Epithelial cell of prostate (primary cell): Measurements from ENCODE around the gene PTGIR.

Experiments used
- DNase-seq: peaks from one replicate; pipeline ENCODE4 v3.0.0-alpha.2; 2011; ENCODE audit warnings: low read depth, low spot score
- H3K27ac ChIP-seq: fragments of 450-650 bp; 2 replicates; pipeline ENCODE4 v1.5.1; 2017; ENCODE audit warnings: mild to moderate bottlenecking

Gene PTGIR, protein sequence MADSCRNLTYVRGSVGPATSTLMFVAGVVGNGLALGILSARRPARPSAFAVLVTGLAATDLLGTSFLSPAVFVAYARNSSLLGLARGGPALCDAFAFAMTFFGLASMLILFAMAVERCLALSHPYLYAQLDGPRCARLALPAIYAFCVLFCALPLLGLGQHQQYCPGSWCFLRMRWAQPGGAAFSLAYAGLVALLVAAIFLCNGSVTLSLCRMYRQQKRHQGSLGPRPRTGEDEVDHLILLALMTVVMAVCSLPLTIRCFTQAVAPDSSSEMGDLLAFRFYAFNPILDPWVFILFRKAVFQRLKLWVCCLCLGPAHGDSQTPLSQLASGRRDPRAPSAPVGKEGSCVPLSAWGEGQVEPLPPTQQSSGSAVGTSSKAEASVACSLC

GRCh38 chr19:46624958-46625661 is at the start of gene PTGIR:
Gene PTGIR (minus strand): TSS chr19:46625089. CDS start chr19:46624225, 864 bp downstream.
- H3K27ac ChIP-seq: no peak within 1 kb of the TSS
- no peak for DNase-seq

- no peak for DNase-seq
- no peak overlapping the region for H3K27ac ChIP-seq
Observed at GRCh38 chr19:46670813-46671212, 45.9 kb upstream of the PTGIR start.

DNA sequence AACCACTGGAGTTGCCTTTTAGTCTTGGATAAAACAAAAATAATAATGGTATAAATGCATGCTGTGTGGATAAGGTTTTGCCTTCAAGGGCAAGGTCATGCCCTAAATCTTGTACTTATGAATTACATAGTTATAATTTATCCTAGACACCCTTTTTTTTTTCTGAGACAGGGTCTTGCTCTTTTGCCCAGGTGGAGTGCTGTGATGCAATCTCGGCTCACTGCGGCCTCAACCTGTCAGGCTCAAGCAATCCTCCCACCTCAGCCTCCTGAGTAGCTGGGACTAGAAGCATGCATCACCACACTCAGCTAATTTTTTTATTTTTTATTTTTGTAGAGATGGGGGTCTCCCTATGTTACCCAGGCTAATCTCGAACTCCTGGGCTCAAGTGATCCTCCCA is 43.8 kb upstream of the PTGIR start:
- no peak for DNase-seq
- no peak overlapping the region for H3K27ac ChIP-seq

- no peak for DNase-seq
- H3K27ac ChIP-seq: no peak overlapping the region
Observed at GRCh38 chr19:46665072-46665471, 40.2 kb upstream of the PTGIR start.

DNA sequence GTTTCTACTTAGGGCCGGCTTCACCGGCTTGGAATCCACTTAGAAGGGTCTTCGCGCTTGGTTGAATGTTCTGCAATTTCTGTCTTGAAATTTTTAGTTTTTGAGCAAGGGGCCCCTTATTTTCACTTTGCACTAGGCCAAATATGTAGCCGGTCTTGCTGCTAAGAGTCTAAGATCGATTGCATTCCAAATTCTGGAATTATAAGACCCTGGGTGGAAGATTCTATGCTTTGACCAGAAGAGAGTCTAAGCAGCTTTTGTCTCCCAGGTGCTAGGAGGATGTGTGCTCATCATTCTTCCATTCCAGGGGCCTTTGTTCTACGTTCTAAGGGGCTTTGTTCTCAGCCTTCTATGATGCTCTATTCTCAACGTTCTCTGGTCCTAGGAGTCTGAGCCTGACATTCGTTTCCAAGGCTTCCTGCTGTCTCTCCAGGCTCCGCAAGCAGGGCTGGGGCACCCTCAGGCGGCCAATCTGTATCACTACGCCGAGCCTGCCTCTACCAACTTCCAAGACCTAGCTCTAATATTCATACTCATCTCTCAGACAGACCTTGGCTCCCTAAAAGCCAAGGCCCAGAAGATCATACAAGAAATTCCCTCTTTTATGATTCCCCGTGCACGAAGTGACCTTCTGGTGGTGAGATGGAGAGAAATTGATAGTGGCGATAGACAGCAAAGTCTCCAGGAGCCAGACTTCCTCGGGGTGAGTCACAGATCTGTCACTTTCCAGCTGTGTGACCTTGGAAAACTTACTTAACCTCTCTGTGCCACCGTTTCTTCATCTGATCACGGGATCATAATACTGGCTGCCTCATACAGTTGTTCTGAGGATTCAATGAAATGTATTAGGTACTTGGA is 37.1 kb upstream of the PTGIR start:
- H3K27ac ChIP-seq: no peak overlapping the region
- peak; percentile 69 for DNase-seq

DNA sequence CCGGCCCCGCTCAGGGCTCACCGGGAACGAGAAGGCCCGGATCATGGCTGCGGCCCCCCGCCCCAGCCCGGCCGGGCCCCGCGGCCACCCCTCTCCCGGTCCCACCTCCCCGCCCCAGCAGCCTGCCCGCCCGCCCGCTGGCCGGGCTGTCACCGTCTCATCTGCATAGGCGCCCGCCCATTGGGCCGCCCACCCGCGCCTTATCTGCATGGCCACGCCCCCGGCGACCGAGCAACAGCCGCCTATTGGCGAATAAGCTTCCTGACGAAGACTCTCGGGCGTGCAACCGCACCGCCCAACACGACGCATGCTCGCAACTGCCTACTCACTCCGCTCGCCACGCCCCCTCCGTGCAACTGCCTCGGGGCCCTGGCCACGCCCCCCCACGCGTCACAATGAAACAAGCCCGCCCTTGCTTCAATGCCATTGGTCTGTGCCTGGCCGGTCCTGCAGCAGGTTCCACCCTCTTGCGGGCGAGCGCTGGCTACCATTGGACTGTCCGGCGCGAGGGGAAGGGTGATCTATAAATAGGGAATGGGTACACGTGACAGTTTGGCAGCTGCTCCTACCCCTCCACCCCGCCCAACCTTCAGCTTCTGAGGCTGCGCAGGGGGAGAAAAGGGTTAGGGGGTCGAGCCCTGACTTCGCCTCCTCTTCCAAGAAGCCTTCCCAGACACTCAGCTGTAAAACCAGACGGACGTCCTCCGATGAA is 36.3 kb upstream of the PTGIR start, which contains the start of gene DACT3:
Gene DACT3, minus strand, starts transcription at position 163 of the 712 bp plus-strand sequence. Its CDS starts 118 bp downstream, at position 45.
- no peak within 1 kb of the TSS for H3K27ac ChIP-seq
- peak; percentile 98 for DNase-seq

DNA sequence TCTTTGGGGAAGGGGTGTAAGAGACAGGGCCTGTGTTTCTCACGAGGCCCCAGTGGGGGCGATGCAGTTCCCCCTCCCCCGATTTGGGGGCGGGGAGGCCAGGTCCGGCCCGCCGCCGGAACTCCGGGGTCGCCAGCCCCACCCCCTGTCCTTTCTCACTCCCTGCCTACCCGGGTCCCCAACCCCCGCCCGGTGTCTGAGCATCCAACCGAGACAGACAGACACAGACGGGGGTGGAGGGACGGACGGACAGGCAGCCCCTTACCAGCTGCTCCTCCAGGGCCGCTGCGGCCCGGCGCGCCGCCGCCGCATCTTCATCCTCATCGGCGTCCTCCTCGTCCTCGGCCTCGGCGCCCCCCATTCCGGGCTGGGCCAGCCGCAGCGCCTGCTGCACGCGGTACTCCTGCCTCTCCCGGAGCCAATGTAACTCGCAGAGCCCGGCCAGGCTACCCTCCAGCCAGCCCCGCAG is 35.7 kb upstream of the PTGIR start:
- DNase-seq: no peak

DNA sequence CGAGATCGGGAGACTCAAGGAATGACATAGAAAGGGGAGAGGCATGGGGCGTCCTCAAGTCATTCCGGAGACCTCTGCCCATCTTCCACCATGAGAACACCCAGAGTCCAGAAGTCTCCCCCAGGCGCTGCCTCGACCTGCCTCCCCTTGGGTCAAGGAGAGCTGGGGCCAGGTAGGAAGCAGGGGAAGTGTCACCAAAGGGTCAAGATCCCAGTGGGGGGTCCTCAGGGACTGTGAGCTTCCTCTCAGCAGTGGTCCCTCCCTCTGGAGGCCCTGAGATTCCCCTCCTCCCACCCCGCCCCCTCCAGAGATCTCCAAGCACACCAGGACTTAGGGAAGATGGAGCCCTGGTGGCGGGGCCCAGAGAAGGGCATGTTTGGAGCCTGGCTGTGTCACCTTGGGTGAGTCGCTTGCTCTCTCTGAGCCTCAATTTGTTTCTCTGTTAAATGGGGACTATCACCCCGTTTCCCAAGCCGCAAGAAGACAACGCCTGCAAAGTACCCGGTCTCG is 35.2 kb upstream of the PTGIR start:
- no peak overlapping the region for H3K27ac ChIP-seq

More for the DNA sequence above, 35.7 kb upstream of the PTGIR start:
- no peak overlapping the region for H3K27ac ChIP-seq

DNA sequence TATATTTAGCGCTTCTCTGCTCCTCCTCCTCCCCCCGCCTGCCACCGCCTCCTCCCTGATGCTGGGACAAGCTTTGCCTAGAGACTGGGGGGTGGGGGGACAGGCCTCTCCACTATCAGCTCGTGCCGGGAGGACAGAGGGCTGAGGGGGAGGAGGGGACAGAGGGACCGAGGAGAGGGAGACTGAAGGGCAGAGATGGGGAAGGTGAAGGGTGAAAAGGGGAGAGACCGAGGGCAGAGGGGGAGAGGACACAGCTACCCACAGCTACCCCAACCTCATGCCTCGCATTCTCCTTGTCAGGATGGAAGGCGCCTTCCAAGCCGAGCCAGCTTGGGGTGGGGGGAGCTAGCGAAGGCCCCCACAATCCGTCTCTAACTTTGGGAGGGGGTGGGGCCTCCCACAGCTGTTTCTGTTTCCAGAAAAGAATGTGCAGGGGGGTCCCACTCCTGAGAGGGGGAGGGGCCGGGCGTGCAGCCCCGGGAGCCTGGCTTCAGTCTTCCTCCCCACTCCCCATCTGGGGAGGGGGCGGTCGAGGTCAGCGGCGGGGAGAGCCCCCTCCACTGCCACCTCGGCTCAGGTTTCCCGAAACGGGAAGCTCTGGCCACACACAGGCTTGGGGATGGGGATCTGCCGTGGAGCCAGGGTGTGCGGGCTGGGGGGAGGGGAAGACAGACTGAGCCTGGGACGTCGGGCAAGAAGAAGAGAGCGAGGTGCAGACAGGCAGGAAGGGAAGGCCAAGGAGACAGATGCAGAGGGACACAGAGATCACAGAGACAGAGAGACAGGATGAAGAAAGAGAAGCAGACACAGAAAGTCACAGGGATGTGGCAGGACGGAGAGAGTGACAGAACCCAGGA is 34.5 kb upstream of the PTGIR start:
- no peak overlapping the region for H3K27ac ChIP-seq
- DNase-seq: no peak

More for the DNA sequence above, 35.2 kb upstream of the PTGIR start:
- DNase-seq: no peak

- H3K27ac ChIP-seq: no peak overlapping the region
- no peak for DNase-seq
Observed at GRCh38 chr19:46656541-46656940, 31.7 kb upstream of the PTGIR start.

- H3K27ac ChIP-seq: no peak overlapping the region
Observed at GRCh38 chr19:46654621-46655152, 29.8 kb upstream of the PTGIR start.

DNA sequence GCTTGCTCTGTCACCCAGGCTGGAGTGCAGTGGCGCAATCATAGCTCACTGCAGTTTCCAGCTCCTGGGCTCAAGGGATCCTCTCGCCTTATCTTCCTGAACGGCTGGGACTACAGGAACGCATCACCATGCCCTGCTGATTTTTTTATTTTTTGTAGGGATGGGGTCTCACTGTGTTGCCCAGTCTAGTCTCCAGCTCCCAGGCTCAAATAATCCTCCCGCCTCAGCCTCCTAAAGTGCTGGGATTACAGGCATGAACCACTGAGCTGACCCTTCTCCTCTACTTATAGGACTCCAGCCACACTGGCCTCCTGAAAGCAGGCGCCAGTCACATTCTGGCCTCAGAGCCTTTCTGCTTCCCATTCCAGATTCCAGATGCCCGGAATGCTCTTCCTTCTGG is 25.6 kb upstream of the PTGIR start:
- no peak overlapping the region for H3K27ac ChIP-seq
- no peak for DNase-seq

More at GRCh38 chr19:46654621-46655152, 29.8 kb upstream of the PTGIR start:
- no peak for DNase-seq

GRCh38 chr19:46648961-46649960 is 24.4 kb upstream of the PTGIR start:
- DNase-seq: no peak
- H3K27ac ChIP-seq: no peak overlapping the region

DNA sequence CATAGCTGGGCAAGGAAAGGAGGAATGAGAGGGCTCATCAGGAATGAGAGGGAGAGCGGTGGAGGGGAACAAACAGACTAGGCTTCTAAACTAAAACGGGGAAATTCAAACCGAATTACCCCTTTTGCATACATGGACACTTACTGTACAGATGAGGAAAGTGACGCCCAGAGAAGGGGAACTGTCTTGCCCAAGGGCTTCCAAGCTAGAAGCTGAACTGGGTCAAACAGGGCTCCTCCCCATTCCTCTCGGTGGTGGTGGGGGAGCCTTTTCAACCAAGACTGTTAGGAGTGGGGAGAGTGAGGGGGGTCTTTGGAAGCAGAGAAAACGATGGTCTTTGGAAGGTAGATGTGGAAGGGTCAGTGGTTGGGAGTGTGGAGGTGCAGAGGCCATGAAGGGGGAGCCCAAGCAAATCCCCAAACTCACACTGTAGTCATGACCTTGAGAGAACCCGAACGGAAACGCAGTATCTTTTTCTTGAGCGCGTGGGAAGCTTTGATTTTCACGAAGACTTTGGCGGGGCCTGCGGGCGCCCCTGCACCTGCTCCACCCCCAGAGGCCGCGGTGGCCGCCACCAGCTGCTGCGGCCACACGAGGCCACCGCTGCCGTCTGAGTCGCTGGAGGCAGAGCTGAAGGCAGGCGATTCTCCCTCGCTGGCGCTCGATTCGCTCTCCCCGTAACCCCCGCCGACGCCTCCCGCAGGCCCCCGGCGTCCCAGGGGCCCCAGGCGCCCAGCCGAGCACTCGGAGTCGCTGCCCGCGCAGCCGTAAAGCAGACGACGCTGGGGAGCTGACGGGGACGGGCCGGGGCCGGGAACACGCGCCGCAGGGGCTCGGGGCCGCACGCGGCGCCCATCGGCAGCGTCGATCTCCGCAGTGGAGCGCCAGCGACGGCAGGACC is 23.4 kb upstream of the PTGIR start:
- no peak overlapping the region for H3K27ac ChIP-seq
- no peak for DNase-seq

- DNase-seq: no peak
- no peak overlapping the region for H3K27ac ChIP-seq
Observed at GRCh38 chr19:46646402-46646801, 21.5 kb upstream of the PTGIR start.

DNA sequence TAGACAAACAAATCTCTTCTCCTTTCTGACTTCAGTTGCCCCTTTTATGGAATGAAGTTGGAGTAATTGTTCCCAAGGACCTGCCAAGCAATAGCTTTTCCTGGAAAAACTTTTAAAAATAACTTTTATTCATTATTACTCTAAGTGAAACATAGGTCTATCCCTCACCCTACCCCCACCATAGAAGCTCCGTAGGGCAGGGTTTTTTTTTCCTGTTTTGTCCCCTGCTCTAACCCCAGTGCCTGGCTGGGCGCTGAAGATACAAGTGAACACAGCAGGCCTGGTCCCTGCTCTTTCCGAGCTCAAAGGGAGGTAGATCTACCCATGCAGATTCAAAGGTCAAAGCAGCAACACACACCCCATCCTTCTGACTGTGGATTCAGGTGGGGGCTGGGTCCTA is 19.8 kb upstream of the PTGIR start:
- no peak for DNase-seq
- H3K27ac ChIP-seq: no peak overlapping the region
